HUES48 (cell line): ENCODE measurements around the gene SLAMF9.

Experiments
- H3K27ac ChIP-seq: one replicate; pipeline ENCODE4 v1.7.0; 2013; ENCODE audit warnings: low read depth, low read length, inconsistent platforms
- H3K27me3 ChIP-seq: 2 replicates; pipeline ENCODE4 v1.6.1; 2013; ENCODE audit warnings: mild to moderate bottlenecking, low read length; ENCODE audit not compliant: control insufficient read depth, insufficient read depth
- H3K36me3 ChIP-seq: 2 replicates; pipeline ENCODE4 v1.6.1; 2013; ENCODE audit warnings: low read length; ENCODE audit not compliant: control insufficient read depth, insufficient read depth
- H3K4me1 ChIP-seq: 2 replicates; pipeline ENCODE4 v1.6.1; 2013; ENCODE audit warnings: mild to moderate bottlenecking, low read length; ENCODE audit not compliant: control insufficient read depth, insufficient read depth
- H3K4me3 ChIP-seq: 2 replicates; pipeline ENCODE4 v1.5.1; 2013; ENCODE audit warnings: mild to moderate bottlenecking, low read depth, low read length
- H3K9ac ChIP-seq: 2 replicates; pipeline ENCODE4 v1.6.1; 2013; ENCODE audit warnings: mild to moderate bottlenecking, low read depth, low read length, moderate library complexity
- H3K9me3 ChIP-seq: 2 replicates; pipeline ENCODE4 v1.6.1; 2013; ENCODE audit warnings: low read length; ENCODE audit not compliant: control insufficient read depth, insufficient read depth

SLAMF9 gene

DNA sequence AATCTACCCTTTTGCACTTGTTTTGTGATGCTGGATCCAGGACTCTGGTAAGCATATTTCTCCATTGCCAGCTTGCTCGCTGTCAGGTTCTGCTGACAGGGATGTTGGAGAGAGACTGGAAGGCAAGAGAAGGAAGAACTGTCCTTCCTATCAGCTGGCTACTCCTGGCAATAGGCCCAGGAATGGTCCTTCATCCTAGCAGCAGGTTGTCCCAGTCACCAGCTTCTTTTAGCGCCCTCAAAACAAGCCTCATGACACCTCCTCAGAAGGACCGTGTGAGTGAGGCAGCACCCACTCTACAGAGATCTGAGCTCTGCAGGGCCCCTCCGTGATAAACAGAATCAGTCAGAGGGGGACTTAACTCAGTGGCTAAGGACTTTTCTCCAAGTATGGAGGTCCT, 33.1 kb upstream of the SLAMF9 start:
- H3K4me1 ChIP-seq, result 0 out of 2 replicates have a peak, but pooled peaks cover 3% of the 10 kb centered on the region
- no peak overlapping the region for H3K4me3 ChIP-seq
- H3K36me3 ChIP-seq, result no peaks in the 10 kb centered on the region
- H3K9ac ChIP-seq, result no peak overlapping the region
- H3K9me3 ChIP-seq, result no peaks in the 10 kb centered on the region
- H3K27ac ChIP-seq, result no peak overlapping the region
- H3K27me3 ChIP-seq, result no peaks in the 10 kb centered on the region

DNA sequence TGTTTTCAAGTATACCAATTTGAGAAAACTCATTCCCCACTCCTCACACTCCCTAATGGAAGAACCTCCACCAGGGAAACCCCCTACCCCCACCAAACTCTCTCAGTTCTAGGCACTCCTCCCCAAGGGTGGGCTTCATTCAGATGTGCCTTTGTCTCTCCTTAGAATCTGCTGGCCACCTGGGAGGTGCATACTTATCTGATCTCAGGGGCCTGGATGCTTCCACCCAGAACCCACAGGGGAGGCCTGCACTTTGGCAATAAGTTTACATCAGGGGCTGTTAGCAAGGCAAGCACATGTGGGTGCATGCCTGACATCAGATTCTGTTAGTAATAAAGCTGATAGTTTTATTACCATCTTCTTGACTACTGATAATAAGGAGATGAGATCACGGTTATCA, 32.5 kb upstream of the SLAMF9 start:
- Histone ChIP-seq H3K4me1 (0 out of 2 replicates have a peak, but pooled peaks cover 3% of the 10 kb centered on the region), H3K27ac (no peak overlapping the region), H3K36me3 (no peaks in the 10 kb centered on the region), H3K4me3 (no peak overlapping the region), H3K9ac (no peak overlapping the region), H3K9me3 (no peaks in the 10 kb centered on the region), H3K27me3 (no peaks in the 10 kb centered on the region)

- Histone ChIP-seq H3K27ac (no peak overlapping the region), H3K4me3 (no peak overlapping the region), H3K9ac (no peak overlapping the region), H3K9me3 (no peaks in the 10 kb centered on the region), H3K36me3 (no peaks in the 10 kb centered on the region), H3K4me1 (0 out of 2 replicates have a peak, but pooled peaks cover 3% of the 10 kb centered on the region), H3K27me3 (no peaks in the 10 kb centered on the region)
Measured at GRCh38 chr1:159986093-159986492, 32.1 kb upstream of the SLAMF9 start.

GRCh38 chr1:159985473-159985872, 31.4 kb upstream of the SLAMF9 start:
- no peak overlapping the region for H3K27ac ChIP-seq
- no peaks in the 10 kb centered on the region for H3K9me3 ChIP-seq
- H3K9ac ChIP-seq, result no peak overlapping the region
- 0 out of 2 replicates have a peak, but pooled peaks cover under 1% of the 10 kb centered on the region for H3K4me1 ChIP-seq
- no peaks in the 10 kb centered on the region for H3K27me3 ChIP-seq
- H3K36me3 ChIP-seq, result no peaks in the 10 kb centered on the region
- no peak overlapping the region for H3K4me3 ChIP-seq

DNA sequence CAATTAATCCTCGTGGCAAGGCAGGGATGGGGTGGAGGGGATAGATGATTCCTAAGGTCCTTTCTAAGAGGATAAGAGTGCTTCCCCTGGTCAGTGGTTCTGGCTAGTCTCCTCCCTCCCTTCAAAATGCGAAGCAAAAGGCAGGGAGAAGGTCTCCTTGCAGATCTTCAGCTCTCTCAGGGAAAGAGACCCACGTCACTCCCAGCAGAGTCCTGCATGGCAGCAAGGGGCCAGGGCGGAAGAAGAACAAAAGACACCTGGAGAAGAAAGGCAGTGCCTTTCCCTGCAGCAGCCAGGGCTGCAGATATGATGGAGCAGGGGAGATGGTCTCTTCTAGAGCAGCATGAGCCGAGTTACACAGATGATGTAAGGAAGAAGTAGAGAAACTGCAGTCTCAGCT, 29.6 kb upstream of the SLAMF9 start:
- Histone ChIP-seq H3K9me3 (no peaks in the 10 kb centered on the region), H3K27ac (no peak overlapping the region), H3K9ac (no peak overlapping the region), H3K4me1 (no peaks in the 10 kb centered on the region), H3K27me3 (no peaks in the 10 kb centered on the region), H3K4me3 (no peak overlapping the region), H3K36me3 (no peaks in the 10 kb centered on the region)

- H3K36me3 ChIP-seq, result no peaks in the 10 kb centered on the region
- no peaks in the 10 kb centered on the region; the same call in 1 of the 2 replicates for H3K27me3 ChIP-seq
- H3K4me3 ChIP-seq, result no peak overlapping the region
- H3K27ac ChIP-seq, result no peak overlapping the region
- H3K9ac ChIP-seq, result no peak overlapping the region
- no peaks in the 10 kb centered on the region for H3K9me3 ChIP-seq
- H3K4me1 ChIP-seq, result no peaks in the 10 kb centered on the region
Measured at GRCh38 chr1:159982280-159982679, 28.2 kb upstream of the SLAMF9 start.

DNA sequence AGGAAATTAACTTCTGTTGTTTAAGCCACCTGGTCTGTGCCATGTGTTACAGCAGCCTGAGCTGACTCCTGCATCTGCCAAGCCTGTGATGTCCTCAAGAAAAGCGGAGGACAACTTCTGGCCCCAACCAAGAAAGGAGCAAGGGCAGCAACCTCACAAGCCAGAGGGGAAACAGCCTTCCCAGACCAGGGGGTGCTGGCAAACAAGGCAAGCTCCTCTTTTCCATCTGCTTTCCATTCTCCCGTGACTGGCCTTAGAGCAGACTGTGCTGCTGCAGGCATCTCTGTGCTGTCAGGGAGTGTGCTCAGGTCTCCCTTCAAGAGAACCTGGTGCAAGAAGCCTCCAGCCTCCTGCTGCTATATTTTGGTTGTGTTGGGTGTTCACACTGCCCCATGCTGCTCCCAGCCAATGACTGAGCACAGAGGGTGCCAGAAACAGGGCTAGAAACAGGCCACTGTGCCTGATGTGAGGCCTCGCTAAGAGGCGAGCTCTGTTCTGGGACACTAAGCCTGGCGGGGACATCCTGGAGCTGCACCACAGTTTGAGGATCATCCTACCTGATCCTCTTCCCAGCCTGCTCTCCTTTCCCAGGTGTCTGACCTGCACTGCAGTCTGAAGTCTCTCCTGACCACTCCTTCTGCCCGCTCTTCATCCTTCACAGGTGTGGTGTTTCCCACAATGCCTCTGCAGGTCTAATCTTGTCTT, 27.5 kb upstream of the SLAMF9 start:
- Histone ChIP-seq H3K27ac (no peak overlapping the region), H3K27me3 (no peaks in the 10 kb centered on the region; the same call in 1 of the 2 replicates), H3K4me3 (no peak overlapping the region), H3K9me3 (no peaks in the 10 kb centered on the region), H3K4me1 (no peaks in the 10 kb centered on the region), H3K9ac (no peak overlapping the region), H3K36me3 (no peaks in the 10 kb centered on the region)

DNA sequence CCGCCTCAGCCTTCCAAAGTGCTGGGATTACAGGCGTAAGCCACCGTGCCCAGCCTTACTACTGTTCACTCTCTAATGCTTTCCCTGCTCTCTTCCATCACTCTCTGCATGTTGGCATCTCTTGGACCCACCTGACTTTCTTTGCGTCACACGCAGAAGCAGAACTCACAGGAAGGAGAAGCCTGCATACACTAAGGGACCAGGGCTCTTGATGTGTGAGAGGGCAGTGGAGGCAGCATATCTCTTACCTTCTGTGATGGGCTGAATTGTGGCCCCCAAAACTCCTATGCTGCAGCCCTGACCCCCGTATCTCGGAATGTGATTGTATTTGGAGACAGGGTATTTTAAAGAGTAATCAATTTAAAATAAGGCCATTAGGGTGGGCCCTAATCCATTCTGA, 26.7 kb upstream of the SLAMF9 start:
- H3K4me1 ChIP-seq, result no peaks in the 10 kb centered on the region
- H3K36me3 ChIP-seq, result no peaks in the 10 kb centered on the region
- no peak overlapping the region for H3K27ac ChIP-seq
- no peaks in the 10 kb centered on the region; the same call in 1 of the 2 replicates for H3K27me3 ChIP-seq
- no peak overlapping the region for H3K9ac ChIP-seq
- H3K9me3 ChIP-seq, result no peaks in the 10 kb centered on the region
- no peak overlapping the region for H3K4me3 ChIP-seq

- Histone ChIP-seq H3K36me3 (no peaks in the 10 kb centered on the region), H3K4me3 (no peak overlapping the region), H3K27ac (no peak overlapping the region), H3K9me3 (no peaks in the 10 kb centered on the region), H3K4me1 (no peaks in the 10 kb centered on the region), H3K27me3 (no peaks in the 10 kb centered on the region; the same call in 1 of the 2 replicates), H3K9ac (no peak overlapping the region)
Measured at GRCh38 chr1:159980076-159980475, 26.0 kb upstream of the SLAMF9 start.

DNA sequence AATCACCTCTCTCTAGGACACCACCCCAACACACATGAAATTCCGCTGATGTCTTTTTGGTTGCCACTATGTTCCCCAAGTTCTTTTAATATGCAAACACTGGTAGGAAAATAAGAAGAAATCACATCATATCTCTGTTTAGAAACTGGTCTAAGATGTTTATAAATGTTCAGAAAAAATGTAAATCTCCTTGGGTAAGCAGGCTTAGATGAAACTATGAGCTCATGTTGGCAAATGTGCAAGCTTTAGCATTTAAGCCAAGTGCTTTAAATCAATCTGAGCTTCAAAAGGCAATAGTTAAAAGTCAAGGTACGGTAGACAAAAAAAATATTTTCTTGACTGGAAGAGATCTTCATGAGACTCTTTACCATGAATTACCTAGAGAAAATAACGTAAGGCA, 25.2 kb upstream of the SLAMF9 start:
- no peaks in the 10 kb centered on the region for H3K36me3 ChIP-seq
- H3K9ac ChIP-seq, result no peak overlapping the region
- H3K9me3 ChIP-seq, result no peaks in the 10 kb centered on the region
- H3K27me3 ChIP-seq, result no peaks in the 10 kb centered on the region; the same call in 1 of the 2 replicates
- no peak overlapping the region for H3K27ac ChIP-seq
- no peaks in the 10 kb centered on the region for H3K4me1 ChIP-seq
- H3K4me3 ChIP-seq, result no peak overlapping the region

- no peaks in the 10 kb centered on the region; the same call in 1 of the 2 replicates for H3K27me3 ChIP-seq
- H3K4me3 ChIP-seq, result no peak overlapping the region
Measured at GRCh38 chr1:159978107-159978398, 24.0 kb upstream of the SLAMF9 start.

More at GRCh38 chr1:159978107-159978398, 24.0 kb upstream of the SLAMF9 start:
- no peak overlapping the region for H3K27ac ChIP-seq
- H3K9ac ChIP-seq, result no peak overlapping the region
- no peaks in the 10 kb centered on the region for H3K36me3 ChIP-seq
- no peaks in the 10 kb centered on the region for H3K4me1 ChIP-seq
- H3K9me3 ChIP-seq, result no peaks in the 10 kb centered on the region
